GM10266 (cell line): ENCODE data around the gene CDK8.

Experiments used
- DNase-seq: peaks from one replicate; pipeline ENCODE4 v3.0.0; 2012; ENCODE audit errors: extremely low spot score
- TF ChIP-seq, protein P1 (sequence below): IDR thresholded peaks from 2 replicates; pipeline ENCODE4 v1.5.1; 2012; ENCODE audit warnings: mild to moderate bottlenecking, low read depth; ENCODE audit not compliant: control insufficient read depth, insufficient read depth; ENCODE audit errors: missing control alignments

The CDK8 gene

DNA sequence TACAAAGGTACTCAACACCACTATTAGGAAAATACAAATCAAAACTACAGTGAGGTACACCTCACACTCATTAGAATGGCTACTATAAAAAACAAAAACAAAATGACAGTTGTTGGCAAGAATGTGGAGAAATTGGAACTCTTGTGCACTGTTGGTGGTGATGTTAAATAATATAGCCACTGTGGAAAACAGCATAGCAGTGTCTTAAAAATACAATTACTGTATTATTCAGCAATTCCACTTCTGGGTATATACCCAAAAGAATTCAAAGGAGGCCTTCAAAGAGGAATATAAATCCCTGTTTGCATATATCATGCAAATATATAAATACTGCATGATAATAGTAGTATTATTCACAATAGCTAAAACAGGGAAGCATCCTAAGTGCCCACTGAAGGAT, 66.8 kb downstream of the CDK8 start:
- no peak for DNase-seq
- TF ChIP-seq, protein P1, sequence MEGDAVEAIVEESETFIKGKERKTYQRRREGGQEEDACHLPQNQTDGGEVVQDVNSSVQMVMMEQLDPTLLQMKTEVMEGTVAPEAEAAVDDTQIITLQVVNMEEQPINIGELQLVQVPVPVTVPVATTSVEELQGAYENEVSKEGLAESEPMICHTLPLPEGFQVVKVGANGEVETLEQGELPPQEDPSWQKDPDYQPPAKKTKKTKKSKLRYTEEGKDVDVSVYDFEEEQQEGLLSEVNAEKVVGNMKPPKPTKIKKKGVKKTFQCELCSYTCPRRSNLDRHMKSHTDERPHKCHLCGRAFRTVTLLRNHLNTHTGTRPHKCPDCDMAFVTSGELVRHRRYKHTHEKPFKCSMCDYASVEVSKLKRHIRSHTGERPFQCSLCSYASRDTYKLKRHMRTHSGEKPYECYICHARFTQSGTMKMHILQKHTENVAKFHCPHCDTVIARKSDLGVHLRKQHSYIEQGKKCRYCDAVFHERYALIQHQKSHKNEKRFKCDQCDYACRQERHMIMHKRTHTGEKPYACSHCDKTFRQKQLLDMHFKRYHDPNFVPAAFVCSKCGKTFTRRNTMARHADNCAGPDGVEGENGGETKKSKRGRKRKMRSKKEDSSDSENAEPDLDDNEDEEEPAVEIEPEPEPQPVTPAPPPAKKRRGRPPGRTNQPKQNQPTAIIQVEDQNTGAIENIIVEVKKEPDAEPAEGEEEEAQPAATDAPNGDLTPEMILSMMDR: no peak

DNA sequence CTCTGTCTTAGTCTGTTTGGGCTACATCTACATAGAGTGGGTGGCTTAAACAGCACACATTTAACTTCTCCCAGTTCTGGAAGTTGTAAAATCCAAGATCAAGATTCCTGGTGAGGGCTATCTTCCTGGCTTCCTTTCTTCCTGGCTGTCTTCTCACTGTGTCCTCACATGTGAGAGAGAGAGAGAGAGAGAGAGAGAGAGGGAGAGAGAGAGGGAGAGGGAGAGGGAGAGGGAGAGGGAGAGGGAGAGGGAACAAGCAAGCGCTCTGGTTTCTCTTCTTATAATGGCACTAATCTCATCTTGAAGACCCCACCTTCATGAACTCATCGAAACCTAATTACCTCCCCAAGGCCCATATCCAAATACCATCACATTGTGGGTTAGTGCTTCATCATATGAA, 69.2 kb downstream of the CDK8 start:
- DNase-seq: no peak

DNA sequence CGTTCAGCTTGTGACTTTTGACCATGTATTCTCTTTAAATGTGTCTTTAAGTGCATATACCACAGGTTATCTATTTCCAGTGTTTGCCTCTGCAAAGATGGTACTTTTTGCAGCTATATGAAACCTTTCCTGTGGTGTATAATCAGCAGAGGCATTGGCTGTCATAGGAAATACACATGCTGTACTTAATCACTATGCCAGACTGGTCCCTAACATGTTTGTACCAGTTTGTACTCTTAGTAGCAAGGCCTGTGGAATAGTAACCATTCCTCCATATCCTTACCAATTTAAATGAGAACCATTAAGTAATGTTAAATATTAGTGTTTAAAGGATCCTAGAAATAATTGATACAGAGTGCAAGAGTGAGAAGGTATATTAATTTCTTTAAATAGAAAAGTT, 69.8 kb downstream of the CDK8 start:
- DNase-seq: no peak
- TF ChIP-seq, protein P1: no peak

More for the DNA sequence above, 69.2 kb downstream of the CDK8 start:
- TF ChIP-seq, protein P1: no peak

DNA sequence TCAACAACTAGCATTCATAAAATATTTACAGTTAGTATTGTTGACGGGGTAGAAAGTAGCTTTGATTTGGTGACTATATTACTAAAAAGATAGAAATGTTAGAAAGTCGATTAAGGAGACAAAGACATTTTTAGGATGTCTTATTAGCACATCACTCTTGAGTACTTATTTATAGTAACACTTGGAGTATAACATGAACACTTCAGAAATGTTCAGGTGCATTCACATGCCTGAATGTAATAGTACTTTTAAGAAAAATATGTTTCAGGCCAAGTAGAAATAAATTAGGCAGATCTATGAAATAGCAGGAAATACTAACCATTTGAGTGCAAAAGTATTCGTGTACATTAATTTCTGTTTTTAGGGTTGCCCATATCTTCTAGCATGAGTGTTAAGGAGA, 70.4 kb downstream of the CDK8 start:
- TF ChIP-seq, protein P1: no peak
- DNase-seq: no peak

DNA sequence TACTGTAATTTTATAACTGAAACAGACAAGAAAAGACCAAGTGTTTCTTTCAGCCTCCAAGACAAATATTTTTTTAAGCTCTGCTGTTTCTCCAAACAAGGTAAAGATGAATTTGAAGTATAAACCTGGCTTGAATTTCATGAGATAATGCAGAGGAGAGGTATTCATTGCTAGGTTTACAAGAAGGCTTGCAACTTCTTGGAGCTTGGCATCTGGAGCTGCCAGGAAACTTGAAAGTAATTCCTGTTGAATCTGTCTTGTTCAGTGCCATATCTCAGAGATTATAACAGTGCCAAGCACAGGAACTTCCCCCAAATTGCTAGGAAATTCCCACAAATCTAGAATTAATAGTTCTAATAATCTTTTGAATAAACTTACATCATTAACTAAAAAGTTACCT, 70.9 kb downstream of the CDK8 start:
- no peak for DNase-seq
- TF ChIP-seq, protein P1: no peak

DNA sequence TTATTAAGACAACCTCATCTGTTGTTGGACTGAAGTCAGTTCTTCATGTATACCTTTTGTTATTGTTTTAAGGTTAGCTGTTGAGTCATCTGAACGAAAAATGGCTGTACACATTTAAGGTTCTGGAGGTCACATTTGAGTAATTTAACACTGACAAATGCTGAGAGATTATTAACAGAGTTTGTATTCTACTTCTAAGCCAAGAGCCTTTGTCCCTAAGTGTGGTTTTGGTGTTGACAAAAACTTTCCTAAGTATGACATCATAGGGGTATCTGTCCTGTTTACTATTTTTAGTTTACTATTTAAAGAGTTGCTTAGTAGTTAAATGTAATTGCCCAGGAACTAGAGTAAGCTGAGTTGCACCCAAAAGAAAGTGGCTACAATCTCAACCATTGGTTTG, 71.9 kb downstream of the CDK8 start:
- DNase-seq: peak; percentile 16
- TF ChIP-seq, protein P1: no peak

DNA sequence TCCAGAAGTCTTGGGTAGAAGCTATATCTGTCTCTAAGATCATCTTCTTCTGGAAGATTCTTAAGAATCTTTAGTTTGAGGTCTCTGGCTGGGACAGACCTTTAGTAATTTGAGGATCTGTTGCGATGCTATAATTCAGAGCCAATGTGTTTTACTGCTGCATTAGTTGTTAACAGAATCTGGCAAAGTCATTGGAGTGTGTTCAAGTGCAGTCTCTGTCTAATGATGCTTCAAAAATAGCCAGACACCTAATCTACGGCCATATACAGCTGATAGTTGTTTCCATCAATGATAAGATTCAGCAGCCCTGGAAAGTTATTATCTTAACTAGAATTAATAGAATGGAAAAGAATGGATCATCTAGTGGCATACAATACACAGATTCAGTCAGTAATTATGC, 72.6 kb downstream of the CDK8 start:
- TF ChIP-seq, protein P1: no peak
- DNase-seq: no peak
